ENCODE measurements around the gene FSIP1.

Gene FSIP1

GRCh38 chr15:39680868-39681267 is 101.8 kb downstream of the FSIP1 start:
- no peak for DNase-seq

GRCh38 chr15:39672666-39673065 is 110.0 kb downstream of the FSIP1 start:
- DNase-seq = no peak

GRCh38 chr15:39672184-39672583 is 110.5 kb downstream of the FSIP1 start:
- DNase-seq = no peak

- DNase-seq = no peak
Measured at GRCh38 chr15:39670687-39671086, 112.0 kb downstream of the FSIP1 start.

GRCh38 chr15:39669661-39670060 is 113.0 kb downstream of the FSIP1 start:
- DNase-seq = no peak

GRCh38 chr15:39669241-39669640 is 113.4 kb downstream of the FSIP1 start:
- DNase-seq = no peak

- DNase-seq = no peak
Measured at GRCh38 chr15:39668457-39668856, 114.2 kb downstream of the FSIP1 start.

GRCh38 chr15:39667382-39668127 is 115.1 kb downstream of the FSIP1 start:
- no peak for DNase-seq

GRCh38 chr15:39666677-39667076 is 116.0 kb downstream of the FSIP1 start:
- no peak for DNase-seq

GRCh38 chr15:39665629-39666250 is 116.9 kb downstream of the FSIP1 start:
- no peak for DNase-seq

- no peak for DNase-seq
Measured at GRCh38 chr15:39663704-39664250, 118.9 kb downstream of the FSIP1 start.

- DNase-seq = no peak
Measured at GRCh38 chr15:39661776-39662175, 120.9 kb downstream of the FSIP1 start.

GRCh38 chr15:39658740-39659139 is 123.9 kb downstream of the FSIP1 start:
- DNase-seq = no peak

GRCh38 chr15:39657668-39658067 is 125.0 kb downstream of the FSIP1 start:
- no peak for DNase-seq

- DNase-seq = no peak
Measured at GRCh38 chr15:39657181-39657580, 125.5 kb downstream of the FSIP1 start.

- no peak for DNase-seq
Measured at GRCh38 chr15:39654304-39654703, 128.3 kb downstream of the FSIP1 start.

GRCh38 chr15:39651881-39652280 is 130.8 kb downstream of the FSIP1 start:
- DNase-seq = no peak

- no peak for DNase-seq
Measured at GRCh38 chr15:39651295-39651694, 131.3 kb downstream of the FSIP1 start.

- no peak for DNase-seq
Measured at GRCh38 chr15:39649757-39650156, 132.9 kb downstream of the FSIP1 start.

GRCh38 chr15:39646425-39646824 is 136.2 kb downstream of the FSIP1 start:
- DNase-seq = no peak

- no peak for DNase-seq
Measured at GRCh38 chr15:39645976-39646257, 136.7 kb downstream of the FSIP1 start.

GRCh38 chr15:39645138-39645975 is 137.3 kb downstream of the FSIP1 start:
- DNase-seq = no peak

- DNase-seq = no peak
Measured at GRCh38 chr15:39644136-39644535, 138.5 kb downstream of the FSIP1 start.

- no peak for DNase-seq
Measured at GRCh38 chr15:39643727-39644126, 138.9 kb downstream of the FSIP1 start.
